Amniotic epithelial cell (primary cell): ENCODE measurements around the gene MAP4.
A peak's percentile ranks its signal among the peaks of the same experiment; 100 is the strongest.
"Not testable (repeated sequence)": the region's sequence is repeated elsewhere in the genome, so short reads cannot be mapped to it uniquely, and the experiment has no call there.

ENCODE experiments used
- DNase-seq: peaks from one replicate; pipeline ENCODE4 v3.0.0-alpha.2; 2010; ENCODE audit warnings: low read depth

Gene MAP4

DNA sequence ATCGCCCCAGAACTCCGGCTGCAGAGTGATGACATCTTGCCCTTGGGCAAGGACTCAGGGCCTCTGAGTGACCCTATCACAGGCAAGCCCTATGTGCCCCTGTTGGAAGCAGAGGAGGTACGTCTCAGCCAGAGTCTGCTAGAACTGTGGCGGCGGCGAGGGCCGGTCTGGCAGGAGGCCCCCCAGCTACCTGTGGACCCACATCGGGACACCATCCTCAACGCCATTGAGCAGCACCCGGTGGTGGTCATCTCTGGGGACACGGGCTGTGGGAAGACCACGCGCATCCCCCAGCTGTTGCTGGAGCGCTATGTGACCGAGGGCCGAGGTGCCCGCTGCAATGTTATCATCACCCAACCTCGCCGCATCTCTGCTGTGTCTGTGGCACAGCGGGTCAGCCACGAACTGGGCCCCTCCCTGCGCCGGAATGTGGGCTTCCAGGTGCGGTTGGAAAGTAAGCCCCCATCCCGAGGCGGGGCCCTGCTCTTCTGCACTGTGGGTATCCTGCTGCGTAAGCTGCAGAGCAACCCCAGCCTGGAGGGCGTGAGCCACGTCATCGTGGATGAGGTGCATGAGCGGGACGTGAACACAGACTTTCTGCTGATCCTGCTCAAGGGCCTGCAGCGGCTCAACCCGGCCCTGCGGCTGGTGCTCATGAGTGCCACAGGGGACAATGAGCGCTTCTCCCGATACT, 169.9 kb downstream of the MAP4 start:
- no peak for DNase-seq

GRCh38 chr3:47841786-47842349, 174.3 kb downstream of the MAP4 start:
- no peak for DNase-seq

DNA sequence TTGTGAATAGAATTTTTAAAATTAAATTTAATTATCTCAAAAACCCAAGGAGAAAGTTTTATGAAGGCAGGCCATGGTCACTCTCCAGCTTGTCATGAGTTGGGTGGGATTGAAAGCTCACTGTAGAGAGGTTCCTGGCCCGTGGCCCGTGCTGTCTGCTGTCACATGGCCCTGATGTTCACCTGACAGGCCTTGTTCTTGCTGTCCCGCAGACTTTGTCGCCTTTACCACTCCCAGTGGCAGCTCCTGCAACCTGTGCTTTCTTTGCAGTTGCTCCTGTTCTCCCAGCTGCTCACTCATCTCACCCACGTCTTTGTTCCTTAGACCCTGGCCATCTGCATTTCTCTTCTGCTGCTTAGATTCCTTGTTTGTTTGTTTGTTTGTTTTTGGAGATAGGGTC, 177.7 kb downstream of the MAP4 start:
- DNase-seq: no peak

DNA sequence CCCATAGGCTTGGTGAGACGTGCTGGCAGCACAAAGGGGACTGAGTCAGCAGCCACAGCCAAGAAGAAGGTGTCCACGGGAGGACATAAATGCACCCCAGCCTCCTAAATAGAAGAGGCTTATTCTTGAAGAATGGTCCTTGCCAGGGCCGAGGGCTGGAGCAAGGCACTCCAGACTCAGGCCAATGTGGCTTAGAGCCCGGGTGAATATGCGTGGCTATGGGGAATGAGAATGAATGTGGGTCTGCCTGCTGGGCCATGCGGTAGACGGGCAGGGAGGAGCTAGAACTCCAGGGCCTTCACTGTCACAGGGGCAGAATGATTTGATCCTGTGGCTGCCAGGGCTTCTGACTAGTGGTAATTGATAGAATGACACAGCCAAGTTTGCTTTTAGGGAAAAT, 179.2 kb downstream of the MAP4 start:
- DNase-seq: no peak

- DNase-seq: not testable (repeated sequence)
Observed at GRCh38 chr3:47829482-47829881, 186.7 kb downstream of the MAP4 start.

- DNase-seq: no peak
Observed at GRCh38 chr3:47825590-47825989, 190.6 kb downstream of the MAP4 start.

DNA sequence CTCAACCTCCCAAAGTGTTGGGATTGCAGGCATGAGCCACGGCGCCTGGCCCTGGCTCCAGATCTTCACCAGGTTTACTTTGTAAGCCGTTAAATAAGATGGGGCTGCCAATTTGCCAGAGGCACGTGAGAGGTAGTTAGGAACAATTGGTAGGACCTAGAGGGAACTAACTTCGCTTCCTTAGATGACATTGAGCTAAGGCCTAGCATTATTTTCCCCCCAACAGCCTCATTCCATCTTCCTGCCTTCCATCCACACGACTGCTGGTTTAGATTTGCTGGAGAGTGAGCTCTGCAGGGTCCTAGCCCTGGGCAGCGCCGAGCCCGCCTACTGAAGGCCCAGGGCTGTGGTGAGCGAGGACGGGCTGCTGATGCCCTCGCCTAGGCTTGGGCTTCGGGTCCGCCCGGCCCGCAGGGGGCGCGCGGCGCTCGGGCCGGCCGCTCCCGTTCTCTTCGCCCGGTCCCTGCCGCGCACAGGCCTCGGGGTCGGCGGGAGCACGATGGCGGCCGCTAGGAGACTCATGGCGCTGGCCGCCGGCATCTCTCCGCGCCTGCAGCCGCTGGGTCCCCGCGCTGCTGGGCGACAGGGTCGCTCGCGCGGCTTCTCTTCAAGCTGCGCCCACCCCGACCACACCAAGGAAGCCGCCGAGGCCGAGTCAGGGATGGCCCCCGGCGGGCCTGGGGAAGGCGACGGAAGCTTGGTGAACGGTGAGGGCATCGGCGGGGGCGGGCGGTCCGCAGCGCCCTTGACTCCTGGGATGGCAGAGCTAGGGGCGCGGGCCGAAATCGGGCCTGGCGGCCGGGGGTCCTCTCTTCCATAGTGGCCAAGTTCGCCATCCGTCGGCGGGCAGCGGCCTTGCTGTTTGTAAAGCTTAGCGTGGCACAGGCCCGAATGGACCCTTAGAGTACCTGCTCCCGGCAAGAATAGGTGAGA, 191.4 kb downstream of the MAP4 start:
- DNase-seq: peak; percentile 79

GRCh38 chr3:47817609-47818008, 198.6 kb downstream of the MAP4 start:
- DNase-seq: no peak

DNA sequence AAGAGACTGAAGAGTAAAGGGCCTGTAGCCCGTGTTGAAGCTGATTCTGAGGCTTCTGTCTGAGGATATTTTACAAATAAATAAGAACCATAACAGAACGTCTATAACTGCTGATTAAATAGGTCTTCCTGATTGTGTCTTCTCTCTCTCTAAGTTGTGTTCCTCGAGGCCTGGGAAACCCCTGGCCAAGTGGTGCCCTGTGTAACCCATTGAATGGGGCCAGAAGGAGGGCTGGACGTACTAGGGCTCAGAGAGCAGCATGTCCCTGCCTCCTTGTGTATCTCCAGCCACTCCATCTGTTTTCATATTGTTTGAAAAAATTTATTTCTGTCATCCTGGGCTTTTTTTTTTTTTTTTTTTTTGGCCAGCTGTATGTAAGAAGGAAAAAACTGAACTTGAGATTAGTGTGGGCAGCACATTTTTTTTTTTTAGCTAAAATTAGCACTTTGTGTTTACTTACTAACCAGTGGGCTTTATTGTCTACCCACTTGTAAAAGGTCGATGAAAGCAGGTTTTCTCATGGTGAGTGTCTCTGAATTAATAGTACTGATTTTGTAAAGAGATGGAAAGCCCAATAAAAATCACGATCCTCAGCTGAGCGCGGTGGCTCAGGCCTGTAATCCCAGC, 202.6 kb downstream of the MAP4 start:
- DNase-seq: no peak

GRCh38 chr3:47804577-47804976, 211.6 kb downstream of the MAP4 start:
- no peak for DNase-seq

DNA sequence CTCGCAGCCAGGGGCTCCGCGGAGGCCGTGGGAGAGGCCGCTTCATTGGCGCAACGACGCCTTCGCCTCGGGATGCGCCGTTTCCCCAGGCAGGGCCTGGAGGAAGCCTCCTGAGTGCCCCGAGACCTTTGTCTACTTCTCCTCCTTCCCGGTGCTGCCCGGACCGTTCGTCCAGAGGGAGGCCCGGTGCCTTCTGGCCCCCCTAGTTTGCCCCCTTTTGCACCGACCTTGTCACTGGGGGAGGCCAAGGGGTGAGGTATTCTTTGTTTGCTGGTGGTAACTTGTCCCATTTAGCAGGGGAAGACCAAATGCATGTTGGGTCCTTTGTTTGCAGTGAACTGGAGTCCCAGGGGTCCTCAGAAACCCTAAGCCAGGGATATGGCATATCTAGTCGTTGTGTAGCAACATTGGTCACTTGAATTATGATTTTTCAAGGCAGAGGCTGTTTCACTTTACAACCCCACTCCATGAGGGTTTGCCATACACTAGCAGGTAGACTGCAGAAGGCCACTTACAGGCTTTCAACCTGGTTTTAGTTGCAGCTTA, 212.7 kb downstream of the MAP4 start:
- DNase-seq: no peak

DNA sequence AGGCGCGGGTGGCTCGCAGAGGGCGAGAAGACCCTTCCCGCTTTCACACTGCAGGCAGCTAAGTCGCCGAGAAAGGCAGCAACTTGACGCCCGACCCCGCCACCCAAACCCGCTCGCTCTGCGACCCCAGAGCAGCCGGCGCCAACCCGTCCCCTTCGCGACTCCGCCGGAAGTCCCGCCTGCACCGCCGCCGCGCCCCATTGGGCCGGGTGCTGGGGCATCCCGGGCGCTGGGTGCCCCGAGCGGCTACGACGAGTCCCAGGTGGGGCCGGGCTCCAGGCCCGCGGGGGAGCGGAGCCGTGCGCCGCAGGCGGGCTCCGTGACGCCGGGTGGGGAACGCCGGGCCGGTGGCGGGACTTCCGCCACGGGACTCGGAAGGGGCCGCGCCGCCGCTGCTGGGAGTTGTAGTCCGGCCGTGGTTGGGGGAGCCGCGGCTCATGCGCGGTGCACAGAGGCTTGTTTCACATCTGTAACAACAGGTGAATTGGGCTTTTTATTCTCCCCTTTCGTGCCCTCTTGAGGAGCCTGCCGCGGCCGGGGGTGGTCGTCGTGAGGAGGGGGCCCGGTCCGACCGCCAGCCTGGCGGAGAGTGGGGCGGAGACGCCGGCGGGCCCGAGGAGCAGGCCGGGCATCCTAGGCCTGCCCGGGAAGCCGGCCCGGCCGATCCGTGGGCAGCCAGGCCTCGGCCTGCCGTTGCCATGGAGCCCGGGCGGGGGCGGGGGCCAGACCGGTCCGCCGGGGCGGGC, 213.3 kb downstream of the MAP4 start, which contains the start of gene DHX30:
TSS of gene DHX30 (plus strand) at position 405 of the 746 bp plus-strand sequence. CDS start 7,546 bp downstream, outside the sequence.
- DNase-seq: peak; percentile 86
